GM18867 (cell line): ENCODE measurements around the gene HS6ST1.

Experiments
- ATAC-seq: cut with Tn5 transposase; IDR thresholded peaks from one replicate; pipeline ENCODE4 v1.9.1; 2021; ENCODE audit warnings: mild to moderate bottlenecking, moderate library complexity; ENCODE audit not compliant: unreplicated experiment

HS6ST1 gene, protein sequence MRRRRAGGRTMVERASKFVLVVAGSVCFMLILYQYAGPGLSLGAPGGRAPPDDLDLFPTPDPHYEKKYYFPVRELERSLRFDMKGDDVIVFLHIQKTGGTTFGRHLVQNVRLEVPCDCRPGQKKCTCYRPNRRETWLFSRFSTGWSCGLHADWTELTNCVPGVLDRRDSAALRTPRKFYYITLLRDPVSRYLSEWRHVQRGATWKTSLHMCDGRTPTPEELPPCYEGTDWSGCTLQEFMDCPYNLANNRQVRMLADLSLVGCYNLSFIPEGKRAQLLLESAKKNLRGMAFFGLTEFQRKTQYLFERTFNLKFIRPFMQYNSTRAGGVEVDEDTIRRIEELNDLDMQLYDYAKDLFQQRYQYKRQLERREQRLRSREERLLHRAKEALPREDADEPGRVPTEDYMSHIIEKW

GRCh38 chr2:128318776-128319464 is at the start of gene HS6ST1:
Gene HS6ST1 (minus strand): TSS chr2:128318868. CDS start chr2:128318563, 305 bp downstream.
- ATAC-seq: peak; percentile 70

- no peak for ATAC-seq
These were observed 49.1 kb upstream of the HS6ST1 start for GRCh38 chr2:128367601-128368359.

DNA sequence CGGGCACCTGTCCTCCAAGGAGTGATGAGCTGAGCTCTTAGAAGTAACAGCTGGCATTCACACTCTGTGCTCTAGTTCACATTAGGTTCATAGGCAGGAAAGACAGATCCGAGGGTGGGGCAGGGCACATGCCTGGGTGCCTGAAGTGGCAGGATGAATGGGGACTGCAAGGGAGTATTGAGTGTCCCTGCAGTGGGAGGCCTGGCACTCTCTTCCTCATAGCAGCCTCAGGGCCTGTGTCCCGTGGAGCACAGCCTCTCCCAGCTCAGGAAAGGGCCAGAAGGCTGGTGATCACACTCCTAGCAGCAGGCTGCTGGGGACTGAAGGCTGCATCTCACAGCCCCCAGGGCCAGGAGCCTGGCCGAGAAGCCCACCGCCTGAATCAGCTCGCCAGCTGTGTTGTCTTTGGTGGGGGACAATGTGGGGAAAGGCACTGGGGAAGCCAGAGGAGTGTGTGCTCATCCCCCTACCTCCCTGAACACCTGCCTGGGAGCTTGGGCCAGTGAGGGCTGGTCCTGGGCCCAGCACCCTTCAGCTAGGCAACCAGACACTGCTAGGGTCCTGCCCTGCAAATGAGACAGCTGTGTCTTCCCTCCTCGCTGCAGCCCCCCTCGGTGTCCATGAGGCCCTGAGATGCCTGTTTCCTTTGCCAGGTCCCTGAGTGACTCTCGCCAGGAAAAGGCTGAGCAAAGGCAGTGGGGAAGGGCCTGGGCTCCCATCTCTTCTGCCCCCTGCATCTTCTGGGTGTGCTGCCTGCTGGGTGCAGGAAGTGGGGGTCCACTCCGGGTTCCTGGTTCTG is 48.2 kb upstream of the HS6ST1 start:
- ATAC-seq: no peak

DNA sequence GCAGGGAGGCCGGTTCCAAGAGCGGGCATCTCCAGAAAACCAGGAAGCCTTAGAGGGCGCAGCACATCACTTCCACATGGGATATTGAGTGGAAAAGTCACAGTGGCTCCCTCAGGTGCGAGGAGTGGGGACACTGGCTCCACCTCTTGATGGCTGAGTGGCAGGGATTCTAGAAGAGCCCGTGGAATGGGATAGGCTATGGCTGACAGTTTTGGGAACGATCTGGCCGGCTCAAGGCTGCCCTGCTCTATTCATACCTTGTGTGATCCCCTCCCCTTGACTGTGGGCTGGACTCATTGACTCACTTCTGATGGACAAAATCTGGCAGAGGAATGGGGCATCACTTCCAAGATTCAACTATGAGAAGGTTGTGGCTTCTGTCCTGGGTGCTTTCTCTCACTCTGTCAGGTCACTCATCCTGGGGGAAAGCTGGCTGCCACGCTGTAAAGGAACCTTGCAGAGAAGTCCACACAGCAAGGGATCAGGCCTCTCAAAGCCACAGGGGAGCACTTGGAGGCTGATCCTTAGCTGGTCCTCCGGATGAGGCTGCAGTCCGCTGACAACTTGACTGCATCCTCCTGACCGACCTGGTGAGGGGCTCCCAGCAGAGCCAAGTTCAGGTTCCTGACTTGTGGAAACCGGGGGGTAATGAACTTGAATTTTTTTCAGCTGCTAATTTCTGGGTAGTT is 46.7 kb upstream of the HS6ST1 start:
- ATAC-seq: no peak

- ATAC-seq: no peak
These were observed 45.8 kb upstream of the HS6ST1 start for GRCh38 chr2:128364441-128364911.

DNA sequence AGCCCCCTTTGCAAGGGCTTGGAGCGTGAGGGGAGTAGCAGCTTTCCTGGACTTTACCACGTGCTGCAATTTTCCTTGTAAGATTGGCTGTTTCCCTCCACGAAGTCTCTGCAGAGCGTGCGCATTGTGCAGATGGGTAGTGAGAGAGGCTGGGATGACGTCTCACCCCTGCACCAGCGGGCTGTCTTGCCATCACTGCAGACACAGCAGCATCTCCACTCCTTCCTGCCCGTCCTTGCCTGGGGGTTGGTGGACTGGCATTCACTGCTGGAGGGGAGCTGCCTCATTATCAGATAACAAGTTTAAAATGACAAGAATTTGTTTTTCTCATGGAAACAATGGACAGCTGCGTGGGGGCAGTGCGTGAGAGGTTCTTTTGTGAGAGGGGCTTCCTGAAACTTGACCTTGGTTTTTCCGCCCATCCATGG is 45.3 kb upstream of the HS6ST1 start:
- ATAC-seq: no peak

DNA sequence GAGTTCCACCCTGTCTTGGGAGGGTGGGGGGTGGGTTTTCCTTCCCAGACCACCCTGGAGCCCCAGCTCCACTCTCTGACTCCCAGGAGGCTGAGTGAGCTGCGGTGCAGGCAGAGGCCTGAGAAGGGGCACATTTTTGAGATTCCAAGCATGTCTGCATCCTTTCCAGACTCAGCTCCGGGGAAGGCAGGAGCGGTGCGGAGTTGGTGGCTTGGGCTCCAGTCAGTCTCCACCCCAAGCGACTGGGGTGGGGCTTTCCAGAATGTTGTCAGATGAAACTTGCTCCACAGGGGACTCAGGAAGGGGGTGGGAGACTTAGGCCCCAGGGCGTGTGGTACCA is 44.2 kb upstream of the HS6ST1 start:
- ATAC-seq: no peak

DNA sequence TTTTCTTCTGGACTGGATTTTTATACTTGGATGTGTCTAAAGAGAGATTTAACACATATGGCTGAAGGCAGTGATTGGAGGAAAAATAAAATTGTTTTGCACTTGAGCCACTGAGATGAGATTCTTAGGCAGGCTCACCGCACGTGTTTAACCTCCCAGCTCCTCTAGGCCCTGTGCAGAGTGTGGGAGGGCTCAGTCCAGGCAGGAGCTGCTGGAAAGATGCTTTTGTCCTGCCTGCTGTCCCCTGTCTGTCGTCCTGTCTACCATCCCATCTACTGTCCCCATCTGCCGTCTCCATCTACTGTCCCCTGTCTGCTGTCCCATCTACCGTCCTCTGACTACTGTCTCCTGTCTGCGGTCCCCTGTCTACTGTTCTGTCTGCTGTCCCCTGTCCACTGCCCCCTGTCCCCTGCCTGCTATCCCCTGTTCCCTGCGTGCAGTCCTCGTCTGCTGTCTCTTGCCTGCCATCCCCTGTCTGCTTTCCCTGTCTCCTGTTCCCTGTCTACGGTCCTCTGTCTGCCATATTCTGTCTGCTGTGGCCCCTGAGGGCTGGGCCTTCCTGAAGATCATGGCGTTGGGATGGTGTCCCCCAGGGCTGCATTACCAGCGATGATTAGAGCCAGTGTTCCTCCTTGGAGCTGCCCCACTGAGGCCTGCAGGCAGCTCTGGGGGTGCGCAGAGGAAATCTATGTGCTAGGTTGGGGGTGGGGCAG is 43.7 kb upstream of the HS6ST1 start:
- ATAC-seq: no peak

- ATAC-seq: no peak
These were observed 42.9 kb upstream of the HS6ST1 start for GRCh38 chr2:128361376-128362131.

- ATAC-seq: no peak
These were observed 42.0 kb upstream of the HS6ST1 start for GRCh38 chr2:128360711-128361110.

DNA sequence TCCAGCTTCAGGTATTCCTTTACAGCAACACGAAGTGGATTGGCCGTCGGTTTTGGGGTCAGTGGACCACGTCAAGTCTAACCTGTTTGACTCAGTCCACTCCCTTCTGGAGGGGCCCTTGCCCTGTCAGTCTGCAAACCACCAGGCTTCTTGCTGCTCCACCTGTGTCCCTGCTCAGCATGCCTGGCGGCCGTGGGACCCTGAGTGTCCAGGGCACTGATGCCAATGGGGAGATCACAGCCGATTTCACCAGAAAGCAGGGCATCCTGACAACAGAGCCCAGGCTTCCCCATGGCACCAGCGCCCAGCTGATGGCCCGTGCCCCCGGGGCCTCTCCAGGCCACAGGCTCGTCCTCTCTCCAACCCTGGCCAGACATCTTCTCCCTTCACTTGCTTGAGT is 41.2 kb upstream of the HS6ST1 start:
- ATAC-seq: no peak

DNA sequence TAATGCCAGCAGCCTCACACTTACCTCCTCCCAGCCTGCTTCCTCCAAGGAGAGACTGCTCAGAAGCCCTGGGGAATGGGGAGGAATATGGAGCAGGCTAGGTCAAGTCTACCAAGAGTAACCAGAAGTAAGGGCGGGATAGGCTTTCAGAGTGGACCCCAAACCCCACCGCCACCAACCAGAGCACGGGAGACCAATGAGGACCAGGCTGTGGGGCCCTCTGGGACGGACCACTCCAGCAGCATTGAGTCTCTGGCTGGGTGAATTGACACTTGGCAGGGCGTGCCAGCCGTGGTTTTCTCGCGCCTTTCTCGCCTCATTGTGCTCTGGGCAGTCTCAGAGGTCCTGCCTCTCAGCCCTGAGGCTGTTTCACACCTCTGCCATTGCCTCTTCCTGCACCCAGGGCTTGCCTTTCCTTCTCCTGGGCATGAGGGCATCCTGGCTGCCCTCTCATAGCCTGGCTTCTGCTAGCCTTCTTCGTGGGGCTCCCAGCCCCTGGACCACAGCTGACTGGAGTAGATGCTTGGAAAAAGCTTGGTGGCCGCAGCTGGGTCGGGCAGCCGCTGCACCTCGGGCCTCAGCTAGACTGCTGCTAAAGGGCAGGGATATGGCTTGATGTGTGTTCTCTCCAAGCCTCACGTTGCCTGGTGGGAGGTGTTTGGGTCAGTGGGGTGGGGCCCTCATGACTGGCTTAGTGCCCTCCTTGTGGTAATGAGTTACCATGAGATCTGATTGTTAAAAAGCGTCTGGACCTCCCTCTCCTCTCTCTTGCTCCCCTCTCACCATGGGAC is 40.5 kb upstream of the HS6ST1 start:
- no peak for ATAC-seq

- ATAC-seq: no peak
These were observed 39.1 kb upstream of the HS6ST1 start for GRCh38 chr2:128357506-128358370.

DNA sequence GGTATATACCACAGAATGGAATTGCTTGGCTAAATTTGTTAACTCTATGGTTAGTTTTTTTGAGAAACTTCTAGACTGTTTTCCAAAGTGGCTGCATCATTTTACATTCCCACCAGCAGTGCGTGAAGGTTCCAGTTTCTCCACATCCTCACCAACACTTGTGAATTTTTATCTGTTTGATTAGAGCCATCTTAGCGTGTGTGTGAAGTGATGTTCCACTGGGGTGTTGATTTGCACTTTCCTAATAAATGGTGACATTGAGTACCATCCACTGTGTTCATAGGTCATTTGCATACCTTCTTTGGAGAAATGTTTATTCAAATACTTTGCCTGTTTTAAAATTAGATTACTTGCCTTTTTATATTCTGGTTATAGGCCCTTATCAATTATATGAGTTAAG is 37.5 kb upstream of the HS6ST1 start:
- no peak for ATAC-seq

- no peak for ATAC-seq
These were observed 36.2 kb upstream of the HS6ST1 start for GRCh38 chr2:128354726-128355470.

DNA sequence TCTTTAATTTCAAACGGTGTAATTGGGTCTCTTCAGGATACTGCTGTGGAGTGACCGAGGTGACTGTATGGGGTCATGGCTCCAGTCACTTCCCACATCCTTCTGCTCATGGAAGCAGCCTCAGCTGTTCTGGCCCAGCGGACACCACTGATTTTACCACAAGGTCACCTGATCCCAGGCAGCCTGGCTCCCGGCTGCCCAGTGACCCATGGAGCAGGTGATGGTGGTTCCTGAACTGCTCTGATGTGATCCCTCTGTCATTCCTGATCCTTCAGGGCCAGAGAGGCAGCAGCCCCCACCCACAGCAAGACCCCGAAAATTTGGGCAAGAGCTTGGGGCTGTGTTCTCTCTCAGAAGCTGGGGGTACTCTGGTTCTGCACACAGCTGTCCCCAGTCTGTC is 35.5 kb upstream of the HS6ST1 start:
- ATAC-seq: no peak
